ENCODE measurements around the gene EXOC3.

Gene EXOC3

GRCh38 chr5:515273-515836 is 72.4 kb downstream of the EXOC3 start:
- no peak for TF ChIP-seq CTCF (IDR thresholded peaks at IDR 0.05; ENCODE audit: borderline replicate concordance, insufficient read depth, low read depth, low read length)
- no peak overlapping the region for H3K4me3 ChIP-seq (ENCODE audit: low read depth, low read length)

DNA sequence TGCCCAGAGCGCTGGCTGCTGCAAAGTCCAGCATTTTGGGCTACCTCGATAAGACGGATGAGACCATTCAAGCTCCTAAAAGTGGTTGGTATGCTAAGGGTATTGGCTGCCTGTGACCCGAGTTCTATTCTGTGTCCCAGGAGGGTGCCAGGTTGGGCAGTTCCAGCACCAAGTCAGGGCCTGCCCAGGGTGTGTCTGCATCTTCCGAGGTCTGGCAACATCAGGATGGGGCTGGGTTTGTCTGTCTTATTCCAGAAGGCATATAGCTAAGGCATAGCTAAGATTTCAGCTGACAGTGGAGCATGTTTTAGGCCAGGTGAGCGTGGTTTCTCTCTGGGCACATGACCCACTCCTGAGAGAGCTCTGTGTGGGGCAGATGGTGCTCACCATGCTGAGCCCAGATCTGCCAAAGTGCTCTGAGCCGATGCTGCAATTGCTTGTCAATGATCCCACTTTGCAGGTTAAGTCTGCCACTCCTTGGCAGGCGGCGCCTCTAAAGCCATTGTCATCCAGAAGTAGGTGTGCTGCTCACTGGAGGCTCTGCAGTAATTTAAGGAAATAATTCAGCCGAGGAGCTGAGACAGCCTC is 73.5 kb downstream of the EXOC3 start:
- H3K4me3 ChIP-seq (ENCODE audit: low read depth, low read length), result no peak overlapping the region
- TF ChIP-seq CTCF (IDR thresholded peaks at IDR 0.05; ENCODE audit: borderline replicate concordance, insufficient read depth, low read depth, low read length), result no peak

Measured in GM12875 (cell line).